Measurements from ENCODE around the gene GTF2A1.

- TF ChIP-seq CTCF (IDR thresholded peaks at IDR 0.05; ENCODE audit: extremely low read depth in 1 of 2, insufficient read depth in 1 of 2, low read depth in 1 of 2, low read length in 2 of 2) (peak; percentile 17 to 26), EZH2 (IDR thresholded peaks at IDR 0.05; ENCODE audit: borderline replicate concordance, low read depth, low read length, severe bottlenecking) (no peak), MAX (IDR thresholded peaks at IDR 0.05; ENCODE audit: insufficient read depth, insufficient read length) (no peak), POLR2A (IDR thresholded peaks at IDR 0.05; ENCODE audit: low read depth, low read length) (no peak), POLR2AphosphoS5 (IDR thresholded peaks at IDR 0.05; ENCODE audit: insufficient read depth, low read depth, low read length) (no peak), MYC (IDR thresholded peaks at IDR 0.05; ENCODE audit: low read depth, low read length) (no peak), GATA2 (IDR thresholded peaks at IDR 0.05; ENCODE audit: insufficient read depth, insufficient read length, low read depth, low read length) (no peak)
These were observed 8.9 kb downstream of the GTF2A1 start for GRCh38 chr14:81211844-81212243.
